NK-92 (cell line): Measurements from ENCODE around the gene ANKRD55.
"Not testable (repeated sequence)": the region's sequence is repeated elsewhere in the genome, so short reads cannot be mapped to it uniquely, and the experiment has no call there.

Experiments
- DNase-seq: peaks from one replicate; lab custom pipeline; 2025; ENCODE audit not compliant: unreplicated experiment; lab: John Stamatoyannopoulos, UW

ANKRD55 gene

GRCh38 chr5:56211298-56211865, 21.7 kb downstream of the ANKRD55 start:
- DNase-seq: no peak

- no peak for DNase-seq
Observed at GRCh38 chr5:56208681-56209080, 24.4 kb downstream of the ANKRD55 start.

- DNase-seq: no peak
Observed at GRCh38 chr5:56207537-56207936, 25.6 kb downstream of the ANKRD55 start.

GRCh38 chr5:56206126-56206910, 26.8 kb downstream of the ANKRD55 start:
- DNase-seq: no peak

- DNase-seq: not testable (repeated sequence)
Observed at GRCh38 chr5:56203936-56204335, 29.2 kb downstream of the ANKRD55 start.

- DNase-seq: no peak
Observed at GRCh38 chr5:56202483-56202882, 30.6 kb downstream of the ANKRD55 start.

GRCh38 chr5:56201762-56202261, 31.3 kb downstream of the ANKRD55 start:
- not testable (repeated sequence) for DNase-seq

GRCh38 chr5:56200971-56201666, 32.0 kb downstream of the ANKRD55 start:
- no peak for DNase-seq

- no peak for DNase-seq
Observed at GRCh38 chr5:56195016-56195415, 38.1 kb downstream of the ANKRD55 start.

GRCh38 chr5:56192246-56192645, 40.9 kb downstream of the ANKRD55 start:
- no peak for DNase-seq

GRCh38 chr5:56191656-56192055, 41.5 kb downstream of the ANKRD55 start:
- no peak for DNase-seq

- no peak for DNase-seq
Observed at GRCh38 chr5:56190497-56190896, 42.6 kb downstream of the ANKRD55 start.

- DNase-seq: no peak
Observed at GRCh38 chr5:56185768-56186311, 47.3 kb downstream of the ANKRD55 start.

GRCh38 chr5:56183506-56183905, 49.6 kb downstream of the ANKRD55 start:
- no peak for DNase-seq

GRCh38 chr5:56179442-56179841, 53.7 kb downstream of the ANKRD55 start:
- no peak for DNase-seq

- DNase-seq: no peak
Observed at GRCh38 chr5:56178823-56179222, 54.3 kb downstream of the ANKRD55 start.

GRCh38 chr5:56176871-56177533, 56.1 kb downstream of the ANKRD55 start:
- no peak for DNase-seq

GRCh38 chr5:56176155-56176798, 56.9 kb downstream of the ANKRD55 start:
- no peak for DNase-seq

GRCh38 chr5:56175488-56175887, 57.6 kb downstream of the ANKRD55 start:
- DNase-seq: no peak

GRCh38 chr5:56175021-56175420, 58.1 kb downstream of the ANKRD55 start:
- no peak for DNase-seq

- no peak for DNase-seq
Observed at GRCh38 chr5:56172241-56172640, 60.9 kb downstream of the ANKRD55 start.
